NB4 (cell line): ENCODE measurements around the gene TNFRSF12A.

Experiments used
- DNase-seq: peaks from one replicate; pipeline ENCODE4 v3.0.0; 2010; ENCODE audit warnings: low read depth
- H3K4me3 ChIP-seq: one replicate; pipeline ENCODE4 v1.5.1; 2011; ENCODE audit warnings: mild to moderate bottlenecking, low read depth, low read length, moderate library complexity
- CTCF ChIP-seq: IDR thresholded peaks from one replicate; pipeline ENCODE4 v1.5.1; 2012; ENCODE audit warnings: low read depth, low read length
- MYC ChIP-seq: IDR thresholded peaks from 2 replicates; pipeline ENCODE4 v1.6.1; 2011; ENCODE audit warnings: low read depth, low read length
- POLR2A ChIP-seq: IDR thresholded peaks from 2 replicates; pipeline ENCODE4 v1.6.1; 2011; ENCODE audit warnings: mild to moderate bottlenecking; ENCODE audit not compliant: insufficient read length; ENCODE audit errors: extremely low read depth
- TF ChIP-seq, protein P1 (sequence below): IDR thresholded peaks from 2 replicates; pipeline ENCODE4 v1.6.1; 2011; ENCODE audit warnings: low read depth, low read length

Gene TNFRSF12A

GRCh38 chr16:3004319-3004718, 15.8 kb upstream of the TNFRSF12A start:
- DNase-seq = peak; percentile 56
- no peak overlapping the region for H3K4me3 ChIP-seq
- TF ChIP-seq, protein P1, sequence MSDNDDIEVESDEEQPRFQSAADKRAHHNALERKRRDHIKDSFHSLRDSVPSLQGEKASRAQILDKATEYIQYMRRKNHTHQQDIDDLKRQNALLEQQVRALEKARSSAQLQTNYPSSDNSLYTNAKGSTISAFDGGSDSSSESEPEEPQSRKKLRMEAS = no peak
- TF ChIP-seq CTCF (no peak), POLR2A (no peak), MYC (no peak)

DNA sequence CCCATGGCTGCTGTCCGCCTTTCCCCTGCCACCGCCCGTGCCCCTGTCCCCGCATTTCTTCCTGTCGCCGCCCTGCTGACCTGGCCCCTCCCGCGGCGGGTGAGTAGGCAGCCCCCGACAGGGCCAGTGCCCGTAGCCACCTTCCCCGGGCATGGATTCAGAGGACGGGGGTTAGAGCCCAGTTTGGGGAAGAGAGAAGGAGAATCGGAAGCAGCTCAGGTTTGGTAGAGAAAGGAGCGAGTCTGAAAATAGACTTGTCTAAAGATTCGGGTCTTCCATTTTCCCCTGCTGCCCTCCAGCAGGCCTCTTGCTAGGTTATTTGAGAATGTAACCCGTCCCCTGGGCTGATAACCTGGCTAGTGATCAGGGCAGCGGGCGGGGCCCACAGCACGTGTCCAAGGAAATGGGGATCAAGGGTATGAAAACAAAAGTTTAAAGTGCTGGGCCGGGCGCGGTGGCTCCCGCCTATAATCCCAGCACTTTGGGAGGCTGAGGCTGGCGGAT, 15.3 kb upstream of the TNFRSF12A start:
- H3K4me3 ChIP-seq = peak overlapping the region; percentile 56
- peak; percentile 57 for DNase-seq
- TF ChIP-seq POLR2A (no peak), CTCF (no peak), MYC (no peak)
- TF ChIP-seq, protein P1 = no peak

DNA sequence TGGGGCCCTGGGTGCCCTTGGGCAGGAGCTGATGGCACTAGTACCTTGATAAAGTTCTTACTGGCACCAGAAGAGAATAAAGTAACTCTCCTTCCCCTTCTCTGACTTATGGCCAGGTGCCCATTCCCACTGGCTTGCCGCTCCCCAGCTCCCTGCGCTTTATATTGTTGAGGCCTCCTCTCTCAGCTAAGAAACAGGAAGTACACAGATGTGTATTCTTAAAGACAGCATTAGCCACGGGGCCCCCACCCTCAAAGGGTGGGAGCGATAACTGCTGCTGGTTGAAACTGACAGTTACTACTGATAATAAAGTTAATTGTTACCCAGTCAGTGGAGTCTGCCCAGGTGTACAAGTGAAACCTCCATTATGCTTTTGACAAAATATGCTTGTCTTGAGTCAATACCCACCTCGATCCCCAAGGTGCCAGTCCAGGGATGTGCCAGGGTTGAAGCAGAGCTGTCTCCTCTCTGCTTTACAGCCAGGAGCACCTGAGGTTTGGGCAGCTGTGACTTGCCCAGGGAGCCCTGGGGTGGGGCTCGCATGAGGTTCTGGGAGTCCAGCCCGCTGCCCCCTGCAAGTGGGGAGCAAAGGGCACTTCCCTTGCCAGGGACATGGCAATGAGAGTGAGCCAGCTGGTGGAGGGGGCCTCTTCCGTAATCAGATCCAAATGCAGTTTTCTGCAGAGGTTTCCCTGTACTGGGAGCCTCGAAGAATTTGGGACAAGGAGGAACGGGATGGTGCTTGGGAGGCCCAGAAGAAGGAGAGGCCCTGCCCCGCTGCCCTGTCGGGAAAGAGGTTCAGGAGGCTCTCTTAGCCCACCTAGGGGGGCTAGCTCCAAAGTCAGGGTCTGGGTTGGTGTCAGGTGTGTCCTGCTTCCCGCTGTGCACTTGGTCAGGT, 12.9 kb upstream of the TNFRSF12A start:
- TF ChIP-seq POLR2A (no peak), MYC (no peak), CTCF (no peak)
- TF ChIP-seq, protein P1 = no peak
- peak; percentile 77 for DNase-seq
- H3K4me3 ChIP-seq = peak overlapping the region; percentile 27

DNA sequence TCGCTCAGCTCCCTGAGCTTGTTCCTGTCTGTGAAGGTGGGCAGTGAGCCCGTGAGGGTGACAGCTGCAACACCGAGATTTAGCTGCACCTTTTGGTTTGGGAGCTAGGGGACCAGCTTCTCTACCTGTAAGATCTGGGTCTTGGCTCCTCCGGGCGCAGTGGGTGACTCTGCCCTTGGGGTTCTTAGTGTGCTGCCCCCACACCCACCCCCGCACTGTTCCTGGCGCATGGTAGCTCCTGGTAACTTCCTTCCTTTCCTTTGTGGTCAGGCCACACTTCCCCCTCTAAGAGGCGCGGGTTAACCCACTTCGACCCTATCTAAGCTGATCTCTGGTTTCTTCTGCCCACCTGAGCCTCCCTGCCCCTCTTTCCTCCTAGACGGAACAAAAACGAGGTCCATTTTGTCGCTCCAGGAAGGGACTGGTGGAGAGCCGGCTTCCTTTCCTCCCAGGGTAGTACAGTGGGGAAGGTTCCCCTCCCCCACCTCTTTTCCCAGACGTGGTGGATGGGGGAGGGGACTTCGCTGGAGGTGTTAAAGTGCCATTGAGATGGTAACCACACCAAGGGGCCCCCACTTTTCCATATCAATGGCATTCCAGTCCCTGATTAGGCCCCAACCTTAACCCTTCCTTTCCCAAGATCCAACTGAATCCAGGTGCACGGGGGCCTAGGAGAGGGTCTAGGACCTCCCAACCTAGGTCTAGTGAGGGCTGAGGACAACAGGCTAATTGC, 12.0 kb upstream of the TNFRSF12A start:
- H3K4me3 ChIP-seq = peak overlapping the region; percentile 27
- TF ChIP-seq MYC (peak; percentile 82), POLR2A (no peak), CTCF (no peak)
- TF ChIP-seq, protein P1 = peak; percentile 71; the same call in 1 of the 2 replicates
- DNase-seq = peak; percentile 88

- TF ChIP-seq, protein P1 = no peak
- TF ChIP-seq MYC (no peak), CTCF (no peak), POLR2A (no peak)
- peak; percentile 41 for DNase-seq
- H3K4me3 ChIP-seq = no peak overlapping the region
Measured at GRCh38 chr16:3008690-3009037, 11.5 kb upstream of the TNFRSF12A start.
